ENCODE measurements around the gene FBXO36. TPM values are rescaled to one million over a fixed set of nuclear protein-coding genes. Genes with fewer than 3 reads are reported as not detected.

FBXO36 gene
- total RNA-seq, 1 experiment from 2014 or later: 3.8 TPM

- Histone ChIP-seq H3K27me3 (ENCODE audit: insufficient read depth, low read length) (no peaks in the 10 kb centered on the region), H3K9me3 (ENCODE audit: control insufficient read depth in 1 of 2, insufficient read depth in 1 of 2, low read depth in 1 of 2, low read length in 2 of 2) (no peaks in the 10 kb centered on the region), H3K4me2 (ENCODE audit: low read length) (no peak overlapping the region), H3K79me2 (ENCODE audit: insufficient read depth, low read length) (peaks cover 97% of the 10 kb centered on the region), H2AFZ (ENCODE audit: low read depth, low read length, poor library complexity, severe bottlenecking) (no peak overlapping the region), H3K4me3 (replicated peaks in 1 of 2; ENCODE audit: low read depth in 1 of 2, low read length in 2 of 2) (no peak overlapping the region), H3K36me3 (ENCODE audit: control insufficient read depth in 1 of 2, insufficient read depth in 2 of 2, low read length in 2 of 2) (peaks cover 0 to 6% of the 10 kb centered on the region in 2 experiments; a peak in 1 of 4 replicates), H3K27ac (ENCODE audit: low read depth, low read length) (no peak overlapping the region), H3K4me1 (ENCODE audit: control insufficient read depth in 1 of 2, insufficient read depth in 2 of 2, low read length in 2 of 2) (peaks cover 25 to 30% of the 10 kb centered on the region in 2 experiments), H3K9ac (ENCODE audit: low read length) (no peak overlapping the region), H3K9me2 (ENCODE audit: insufficient read depth) (no peaks in the 10 kb centered on the region), H4K20me1 (ENCODE audit: insufficient read depth) (peaks cover 7% of the 10 kb centered on the region; the same call in 1 of the 2 replicates)
- TSS peak; percentile 4 for BruUV-seq (replicated peaks)
- no peak for ATAC-seq
- CTCF ChIA-PET: interaction anchor here (2.2 kb wide), 1 partner anchor 8 kb away, joined by 10 read pairs; no protein-coding TSS in a partner anchor
- intact Hi-C loops (cut with micrococcal nuclease): no loop called here
- RAD21 ChIA-PET (ENCODE audit: low non-redundant PET in 1 of 2, low total read pairs in 2 of 2, uncharacterized antibody in 2 of 2, unreplicated experiment in 2 of 2): no interaction called here
- TF ChIP-seq JUND (IDR thresholded peaks at IDR 0.05) (no peak), CBX3 (IDR thresholded peaks at IDR 0.05; ENCODE audit: low read depth) (no peak), CTCF (IDR thresholded peaks at IDR 0.05 in 2 of 3, conservative IDR thresholded peaks at IDR 0.05 in 1 of 3; ENCODE audit: borderline replicate concordance in 1 of 3, insufficient read depth in 1 of 3, low read depth in 2 of 3, low read length in 2 of 3) (no peak), EGR1 (IDR thresholded peaks at IDR 0.05; ENCODE audit: low read depth) (no peak), ATF3 (IDR thresholded peaks at IDR 0.05) (no peak), FOSL1 (IDR thresholded peaks at IDR 0.05; ENCODE audit: low read depth) (no peak)
- no peak for DNase-seq (ENCODE audit: low read depth, low spot score)
- POLR2A ChIA-PET: no interaction called here
Measured at GRCh38 chr2:229903037-229903436, 19.3 kb upstream of the FBXO36 start.

GRCh38 chr2:229905601-229906000, 16.7 kb upstream of the FBXO36 start:
- Histone ChIP-seq H3K79me2 (ENCODE audit: insufficient read depth, low read length) (peaks cover 92% of the 10 kb centered on the region), H3K4me2 (ENCODE audit: low read length) (no peak overlapping the region), H3K9me3 (ENCODE audit: control insufficient read depth in 1 of 2, insufficient read depth in 1 of 2, low read depth in 1 of 2, low read length in 2 of 2) (no peaks in the 10 kb centered on the region), H3K27ac (ENCODE audit: low read depth, low read length) (no peak overlapping the region), H3K4me3 (replicated peaks in 1 of 2; ENCODE audit: low read depth in 1 of 2, low read length in 2 of 2) (no peak overlapping the region), H4K20me1 (ENCODE audit: insufficient read depth) (peaks cover 9% of the 10 kb centered on the region; the same call in 1 of the 2 replicates), H3K36me3 (ENCODE audit: control insufficient read depth in 1 of 2, insufficient read depth in 2 of 2, low read length in 2 of 2) (peaks cover 0 to 6% of the 10 kb centered on the region in 2 experiments; a peak in 1 of 4 replicates), H3K4me1 (ENCODE audit: control insufficient read depth in 1 of 2, insufficient read depth in 2 of 2, low read length in 2 of 2) (peaks cover 29% of the 10 kb centered on the region in 2 experiments), H3K9me2 (ENCODE audit: insufficient read depth) (no peaks in the 10 kb centered on the region), H2AFZ (ENCODE audit: low read depth, low read length, poor library complexity, severe bottlenecking) (no peak overlapping the region), H3K27me3 (ENCODE audit: insufficient read depth, low read length) (no peaks in the 10 kb centered on the region), H3K9ac (ENCODE audit: low read length) (no peak overlapping the region)
- ChIA-PET CTCF (no interaction called here), RAD21 (ENCODE audit: low non-redundant PET in 1 of 2, low total read pairs in 2 of 2, uncharacterized antibody in 2 of 2, unreplicated experiment in 2 of 2) (no interaction called here), POLR2A (no interaction called here)
- intact Hi-C loops (cut with micrococcal nuclease): no loop called here
- no TSS peak for BruUV-seq (replicated peaks)
- no peak for DNase-seq (ENCODE audit: low read depth, low spot score)
- TF ChIP-seq POLR2AphosphoS5 (IDR thresholded peaks at IDR 0.05; ENCODE audit: low read depth, low read length) (no peak), ATF3 (IDR thresholded peaks at IDR 0.05) (no peak), SIN3A (IDR thresholded peaks at IDR 0.05; ENCODE audit: low read depth) (no peak)
- no peak for ATAC-seq

All from HCT116 (cell line).